Endometrial microvascular endothelial cells (primary cell): ENCODE results near the gene SLC25A26. TPM values are rescaled to one million over a fixed set of nuclear protein-coding genes. Genes with fewer than 3 reads are reported as not detected.
"Not testable (repeated sequence)": the region's sequence is repeated elsewhere in the genome, so short reads cannot be mapped to it uniquely, and the experiment has no call there.

Experiments used
- in situ Hi-C: cut with HindIII; loops from 2 replicates; pipeline ENCODE4 v1.10.0; 2017; ENCODE audit warnings: low sequenced_read_pairs, low pct_unique_long_range_greater_than_20kb; ENCODE audit errors: inconsistent ontology term
- total RNA-seq: library from RNA; depleted of rRNA; stranded (reverse); fragments of >200 nt; gene quantifications from one replicate; pipeline ENCODE4 v1.2.3, GENCODE V29; 2015; ENCODE audit errors: inconsistent ontology term

Gene SLC25A26
- total RNA-seq, 1 donor from 2014 or later, result 18.6 TPM

GRCh38 chr3:66265649-66266048 lies 44.8 kb downstream of the SLC25A26 start:
- in situ Hi-C loops, result no loop called here

- in situ Hi-C loops, result no loop called here
Measured at GRCh38 chr3:66266551-66266950, 45.8 kb downstream of the SLC25A26 start.

- in situ Hi-C loops, result no loop called here
Measured at GRCh38 chr3:66267031-66267430, 46.2 kb downstream of the SLC25A26 start.

- in situ Hi-C loops, result no loop called here
Measured at GRCh38 chr3:66267906-66268305, 47.1 kb downstream of the SLC25A26 start.

DNA sequence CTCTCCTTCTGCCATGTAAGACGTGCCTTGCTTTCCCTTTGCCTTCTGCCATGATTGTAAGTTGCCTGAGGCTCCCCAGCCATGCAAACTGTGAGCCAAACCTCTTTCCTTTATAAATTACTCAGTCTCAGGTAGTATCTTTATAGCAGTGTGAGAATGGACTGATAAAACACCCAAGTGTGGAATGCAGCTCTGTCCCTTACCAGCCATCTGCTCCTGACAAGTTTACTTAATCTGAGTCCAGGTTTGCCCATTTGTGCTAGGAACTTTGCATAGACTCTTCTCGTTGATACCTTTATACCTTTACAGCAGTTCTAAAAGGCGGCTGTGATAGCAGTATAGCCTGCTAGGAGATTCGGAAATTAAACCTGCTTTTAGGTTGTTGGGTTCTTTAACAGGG lies 48.1 kb downstream of the SLC25A26 start:
- in situ Hi-C loops, result no loop called here

- in situ Hi-C loops, result no loop called here
Measured at GRCh38 chr3:66269411-66269810, 48.6 kb downstream of the SLC25A26 start.

DNA sequence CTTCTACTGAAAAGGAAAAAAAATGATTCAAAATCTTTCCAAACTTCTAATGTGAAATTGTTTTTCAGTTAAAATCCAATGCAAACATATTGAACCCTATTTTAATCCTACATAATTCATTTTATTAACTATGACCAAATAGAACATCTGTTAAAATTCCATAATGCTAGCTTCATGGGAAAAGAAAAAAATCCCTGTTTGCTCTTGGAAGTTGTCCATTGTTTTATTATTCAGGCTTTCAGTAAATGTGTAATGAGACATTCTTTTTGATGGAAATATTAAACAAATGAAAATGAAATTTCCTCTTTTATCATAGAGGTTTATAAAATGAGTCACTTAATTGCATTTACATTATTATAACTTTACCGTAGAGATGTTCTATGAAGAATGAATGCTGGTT lies 49.5 kb downstream of the SLC25A26 start:
- in situ Hi-C loops, result no loop called here

- in situ Hi-C loops, result no loop called here
Measured at GRCh38 chr3:66270701-66271100, 49.9 kb downstream of the SLC25A26 start.

DNA sequence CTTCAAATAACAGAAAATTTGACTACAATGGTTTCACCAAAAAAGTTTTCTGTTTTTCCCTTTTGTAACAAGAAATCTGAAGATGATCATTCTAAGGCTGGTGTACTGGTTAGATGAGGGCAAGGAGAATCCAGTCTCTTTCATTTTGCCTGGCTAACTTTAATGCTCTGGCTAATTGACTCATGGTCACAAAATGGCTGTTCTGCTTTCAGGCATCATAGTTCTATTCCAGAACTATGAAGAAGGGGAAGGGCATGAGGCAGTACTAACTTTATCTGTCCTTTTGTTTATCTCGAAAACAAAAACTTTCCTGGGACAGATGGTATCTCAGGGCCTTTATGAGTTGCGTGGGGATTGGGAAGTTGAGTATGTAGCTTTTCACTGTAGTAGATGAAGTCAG lies 50.4 kb downstream of the SLC25A26 start:
- in situ Hi-C loops, result no loop called here

DNA sequence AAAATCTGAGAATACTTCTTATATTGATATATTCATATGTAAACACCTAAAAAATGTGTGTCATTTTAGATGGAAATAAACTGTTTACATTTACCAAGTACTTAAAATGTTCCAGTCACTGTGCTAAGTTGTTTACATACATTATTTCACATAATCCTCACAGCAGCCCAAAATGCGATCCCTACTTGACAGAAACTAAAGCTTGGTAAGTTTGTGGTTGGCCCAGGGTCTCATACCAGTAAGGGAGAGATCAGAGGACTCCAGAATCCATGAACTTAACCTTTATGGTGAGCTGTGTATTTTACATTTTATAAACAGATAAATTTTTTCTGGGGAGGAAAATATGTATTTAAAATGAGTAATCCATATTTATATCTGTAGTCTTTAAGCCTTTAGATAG lies 51.2 kb downstream of the SLC25A26 start:
- in situ Hi-C loops, result no loop called here

DNA sequence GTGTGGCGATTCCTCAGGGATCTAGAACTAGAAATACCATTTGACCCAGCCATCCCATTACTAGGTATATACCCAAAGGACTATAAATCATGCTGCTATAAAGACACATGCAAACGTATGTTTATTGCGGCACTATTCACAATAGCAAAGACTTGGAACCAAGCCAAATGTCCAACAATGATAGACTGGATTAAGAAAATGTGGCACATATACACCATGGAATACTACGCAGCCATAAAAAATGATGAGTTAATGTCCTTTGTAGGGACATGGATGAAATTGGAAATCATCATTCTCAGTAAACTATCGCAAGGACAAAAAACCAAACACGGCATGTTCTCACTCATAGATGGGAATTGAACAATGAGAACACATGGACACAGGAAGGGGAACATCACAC lies 54.0 kb downstream of the SLC25A26 start:
- in situ Hi-C loops, result not testable (repeated sequence)

DNA sequence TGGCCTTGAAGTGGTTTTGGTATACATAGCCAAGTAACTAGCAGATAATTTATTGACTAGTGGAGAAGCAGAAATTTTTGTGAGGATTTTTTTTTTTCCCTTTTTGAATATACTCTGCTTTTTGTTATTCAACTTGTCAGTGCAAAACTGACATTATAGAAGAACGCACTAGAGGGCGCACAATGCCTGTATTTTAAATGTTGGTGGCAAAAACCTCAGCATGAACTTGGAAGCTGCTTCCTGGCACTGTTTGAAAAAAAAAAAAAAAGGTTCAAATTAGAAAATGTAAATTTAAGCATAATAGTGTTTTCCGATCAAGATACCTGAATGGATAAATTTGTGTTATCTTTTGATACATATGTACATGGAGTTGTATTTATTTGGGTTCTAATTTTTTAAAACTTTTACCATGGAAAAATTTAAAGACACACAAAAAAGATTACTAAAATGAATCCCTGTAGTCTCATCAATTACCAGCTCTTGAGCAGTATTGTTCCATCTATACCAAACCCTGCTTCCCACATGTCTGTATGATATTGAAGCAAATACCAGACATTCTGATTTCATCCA lies 56.0 kb downstream of the SLC25A26 start:
- in situ Hi-C loops, result no loop called here

DNA sequence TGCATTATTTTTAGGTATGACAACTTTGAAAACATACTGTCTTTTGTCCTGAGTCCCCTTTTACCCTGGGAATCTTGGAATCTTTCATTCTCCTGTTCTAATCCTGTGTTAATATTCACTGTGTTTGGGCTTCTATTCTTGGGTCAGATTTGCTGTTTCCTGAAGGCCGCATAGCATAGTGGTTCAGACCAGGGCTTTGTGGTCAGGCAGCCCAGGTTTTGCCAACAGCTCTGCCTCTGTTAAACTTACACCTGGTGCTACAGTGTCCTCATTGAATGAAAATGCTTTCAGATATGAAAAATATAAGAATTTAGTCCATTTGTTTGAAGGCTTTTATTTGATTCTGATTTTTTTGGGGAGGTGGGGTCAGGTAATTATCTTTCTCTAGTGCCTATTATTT lies 58.4 kb downstream of the SLC25A26 start:
- in situ Hi-C loops, result no loop called here

GRCh38 chr3:66280304-66280703 lies 59.5 kb downstream of the SLC25A26 start:
- in situ Hi-C loops, result no loop called here

- in situ Hi-C loops, result not testable (repeated sequence)
Measured at GRCh38 chr3:66291922-66292321, 71.1 kb downstream of the SLC25A26 start.

GRCh38 chr3:66297260-66297873 lies 76.6 kb downstream of the SLC25A26 start:
- in situ Hi-C loops, result no loop called here

- in situ Hi-C loops, result no loop called here
Measured at GRCh38 chr3:66297900-66298299, 77.1 kb downstream of the SLC25A26 start.

DNA sequence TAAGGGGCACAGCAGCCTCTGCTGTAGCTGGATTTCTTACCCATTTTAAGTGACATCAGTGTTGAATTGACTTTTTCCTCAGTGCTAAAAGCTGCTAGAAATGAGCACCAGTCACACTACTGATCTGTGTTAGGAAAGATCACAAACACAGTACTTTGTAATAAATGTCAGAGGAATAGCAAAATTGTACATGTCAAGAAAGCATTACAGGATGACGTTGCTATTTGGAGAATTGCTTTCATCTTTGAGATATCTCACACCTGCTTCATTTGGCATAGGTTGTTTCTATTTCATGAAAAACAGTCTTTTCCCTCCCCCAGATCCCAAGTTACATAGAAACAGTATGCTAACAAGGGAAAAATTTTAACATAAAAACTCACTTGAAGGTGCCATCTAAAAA lies 77.8 kb downstream of the SLC25A26 start:
- in situ Hi-C loops, result no loop called here

GRCh38 chr3:66299085-66299484 lies 78.3 kb downstream of the SLC25A26 start:
- in situ Hi-C loops, result not testable (repeated sequence)

DNA sequence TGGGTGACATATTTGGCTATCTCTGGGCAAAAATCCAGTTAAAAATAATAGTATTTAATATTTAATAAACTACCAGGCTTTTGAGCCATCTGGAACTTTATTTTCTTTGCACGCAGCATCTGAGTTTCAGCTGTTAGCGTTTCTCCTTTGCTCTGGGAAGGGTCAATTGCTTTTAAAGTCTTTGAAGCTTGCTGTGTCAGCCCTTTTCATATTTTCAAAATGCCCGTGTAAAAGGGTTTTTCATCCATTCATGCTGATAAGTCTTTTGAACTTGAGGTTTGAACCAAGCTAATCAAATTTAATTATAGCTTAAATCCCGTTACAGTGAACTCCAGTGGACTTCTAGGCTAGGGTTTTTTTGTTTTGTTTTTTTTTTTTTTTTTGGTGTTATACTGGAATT lies 79.1 kb downstream of the SLC25A26 start:
- in situ Hi-C loops, result no loop called here

- in situ Hi-C loops, result no loop called here
Measured at GRCh38 chr3:66302288-66302687, 81.5 kb downstream of the SLC25A26 start.
